Measurements from ENCODE around the gene JAKMIP3.

Gene JAKMIP3

DNA sequence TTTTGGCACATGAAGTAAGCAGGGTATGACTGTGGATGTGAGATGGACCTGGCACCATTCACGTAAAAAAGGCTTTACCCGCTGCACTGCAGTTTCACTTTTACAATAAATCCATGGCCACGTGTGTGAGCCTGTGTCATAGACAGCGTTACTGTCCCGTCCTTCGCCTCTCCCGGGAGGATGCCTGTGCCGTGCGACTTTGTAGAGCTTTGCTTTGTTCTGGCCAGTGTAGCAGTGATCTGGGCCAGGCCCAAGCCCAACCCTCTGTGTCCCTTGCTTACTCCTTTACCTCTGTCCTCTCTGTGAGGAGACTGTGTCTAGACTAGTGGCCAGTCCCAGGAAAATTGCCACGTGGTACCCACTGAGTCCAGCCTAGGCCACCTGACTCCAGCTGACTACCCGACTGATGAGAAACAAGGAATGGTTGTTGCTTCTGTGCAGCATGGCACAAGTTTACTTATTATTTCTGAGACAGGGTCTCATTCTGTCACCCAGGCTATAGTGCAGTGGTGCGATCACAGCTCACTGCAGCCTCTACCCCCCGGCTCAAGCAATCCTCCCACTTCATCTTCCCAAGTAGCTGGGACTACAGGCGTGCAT, 48.1 kb downstream of the JAKMIP3 start:
- no peak for DNase-seq

DNA sequence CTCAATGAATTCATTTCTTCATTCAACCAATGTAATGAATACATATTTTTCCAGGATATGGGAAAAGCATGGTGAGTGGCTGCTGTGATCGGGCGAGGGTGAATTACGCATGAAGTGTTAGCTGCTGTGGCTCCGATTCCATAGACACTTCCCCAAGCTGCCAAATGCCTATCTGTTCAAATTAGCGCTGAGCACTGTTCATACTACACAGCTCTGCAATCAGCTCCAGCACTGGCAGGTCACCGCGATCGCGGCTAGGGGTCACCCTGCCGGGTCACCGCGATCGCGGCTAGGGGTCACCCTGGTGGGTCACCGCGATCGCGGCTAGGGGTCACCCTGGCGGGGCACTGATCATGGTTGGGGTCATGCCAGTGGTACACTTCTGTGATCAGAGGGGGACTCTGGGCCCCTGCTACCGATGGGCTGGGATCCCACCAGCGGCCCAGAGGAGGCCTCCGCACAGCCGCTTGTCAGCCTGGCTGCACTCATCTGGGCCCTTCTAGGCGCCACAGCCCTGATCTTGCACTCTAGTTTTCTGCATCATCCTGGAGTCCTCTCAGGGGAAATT, 49.3 kb downstream of the JAKMIP3 start:
- no peak for DNase-seq

Data from NCI-H1417 (cell line).